H1 (cell line): ENCODE measurements around the gene TNPO2. TPM values are rescaled to one million over a fixed set of nuclear protein-coding genes. Genes with fewer than 3 reads are reported as not detected.

Experiments
- CTCF ChIA-PET: fragments of 300-600 bp; sonication (Branson Sonifier 250); formaldehyde crosslinking; loops from one replicate; lab custom pipeline; 2021; ENCODE audit not compliant: partially characterized antibody; lab: Charles Lee
- POLR2A ChIA-PET: fragments of 300-600 bp; sonication (Branson Sonifier 250); formaldehyde crosslinking; loops from one replicate; lab custom pipeline; 2021; ENCODE audit warnings: inconsistent platforms; ENCODE audit not compliant: partially characterized antibody; lab: Charles Lee
- DNase-seq, 2 experiments: peaks; one replicate each; pipeline versions ENCODE4 v3.0.0 to v3.0.0-alpha.2; 2010 to 2022; ENCODE audit warnings: low spot score in 2 of 2, low read depth in 1 of 2, mixed read lengths in 1 of 2
- FAIRE-seq: peaks from 2 replicates; lab custom pipeline; 2011; peaks lifted over from hg19 to GRCh38; lab: Jason Lieb, UNC
- H2AFZ ChIP-seq: 2 replicates; pipeline ENCODE4 v1.8.1; 2012; ENCODE audit warnings: low read length, inconsistent platforms
- H2AK5ac ChIP-seq: 2 replicates; pipeline ENCODE4 v1.6.1; 2013; ENCODE audit warnings: low read depth, low read length
- H2BK120ac ChIP-seq: replicated peaks from 2 replicates; pipeline ENCODE3; 2013; ENCODE audit warnings: low read depth, low read length, inconsistent platforms
- H2BK12ac ChIP-seq: 2 replicates; pipeline ENCODE4 v1.6.1; 2013; ENCODE audit warnings: low read depth, low read length
- H2BK15ac ChIP-seq: 2 replicates; pipeline ENCODE4 v1.6.1; 2013; ENCODE audit warnings: low read length
- H2BK20ac ChIP-seq: 2 replicates; pipeline ENCODE4 v1.6.1; 2013; ENCODE audit warnings: low read length
- H2BK5ac ChIP-seq: 2 replicates; pipeline ENCODE4 v1.6.1; 2013; ENCODE audit warnings: low read depth, low read length
- H3K14ac ChIP-seq: 2 replicates; pipeline ENCODE4 v1.6.1; 2013; ENCODE audit warnings: inconsistent platforms; ENCODE audit not compliant: insufficient read length
- H3K18ac ChIP-seq: 2 replicates; pipeline ENCODE4 v1.6.1; 2013; ENCODE audit warnings: low read length; ENCODE audit errors: extremely low read depth
- H3K23ac ChIP-seq: 2 replicates; pipeline ENCODE4 v1.6.1; 2013; ENCODE audit warnings: inconsistent platforms; ENCODE audit not compliant: insufficient read length
- H3K23me2 ChIP-seq: 2 replicates; pipeline ENCODE4 v1.6.1; 2013; ENCODE audit warnings: low read depth, low read length
- H3K27ac ChIP-seq: 2 replicates; pipeline ENCODE4 v1.6.1; 2011; ENCODE audit warnings: low read depth, low read length, inconsistent platforms
- H3K27me3 ChIP-seq, 4 experiments: replicated peaks in 1 of 4; 1 replicate in 1 of 4; 2 replicates in 3 of 4; pipeline versions ENCODE4 v1.6.1 to v1.8.1; 2011 to 2013; ENCODE audit warnings: low read length in 3 of 4, mild to moderate bottlenecking in 3 of 4, inconsistent platforms in 2 of 4, mixed read lengths in 2 of 4, moderate library complexity in 1 of 4; ENCODE audit not compliant: control insufficient read depth in 3 of 4, insufficient read depth in 3 of 4; ENCODE audit errors: extremely low read depth in 1 of 4
- H3K36me3 ChIP-seq, 4 experiments: 2 replicates each; pipeline versions ENCODE4 v1.6.1 to v1.8.1; 2011 to 2013; ENCODE audit warnings: mild to moderate bottlenecking in 4 of 4, low read length in 3 of 4, moderate library complexity in 2 of 4, control low read depth in 1 of 4, inconsistent platforms in 1 of 4; ENCODE audit not compliant: insufficient read depth in 4 of 4, control insufficient read depth in 2 of 4
- H3K4ac ChIP-seq: replicated peaks from 2 replicates; pipeline ENCODE3; 2013; ENCODE audit warnings: low read length, low read depth, mixed read lengths, inconsistent platforms; ENCODE audit not compliant: insufficient read length
- H3K4me1 ChIP-seq, 4 experiments: replicated peaks in 1 of 4; 1 replicate in 1 of 4; 2 replicates in 3 of 4; pipeline versions ENCODE4 v1.6.1 to v1.8.1; 2011 to 2013; ENCODE audit warnings: low read length in 3 of 4, inconsistent platforms in 2 of 4, mixed read lengths in 1 of 4; ENCODE audit not compliant: insufficient read depth in 4 of 4, control insufficient read depth in 3 of 4
- H3K4me2 ChIP-seq, 2 experiments: 2 replicates each; pipeline versions ENCODE4 v1.6.1 to v1.8.1; 2011 to 2013; ENCODE audit warnings: low read depth in 2 of 2, low read length in 2 of 2, control low read depth in 1 of 2, inconsistent platforms in 1 of 2, mild to moderate bottlenecking in 1 of 2; ENCODE audit not compliant: insufficient read depth in 1 of 2
- H3K4me3 ChIP-seq, 4 experiments: fragments of 200-600, 300-600 bp in 1 of 4; sonication (generic), shearing (Covaris generic), sonication (Bioruptor Twin) in 1 of 4; 2 replicates each; pipeline versions ENCODE4 v1.5.1 to v1.8.1; 2011 to 2016; ENCODE audit warnings: low read length in 4 of 4, low read depth in 3 of 4, control low read depth in 2 of 4, inconsistent platforms in 2 of 4, mild to moderate bottlenecking in 2 of 4, mixed read lengths in 1 of 4, moderate library complexity in 1 of 4; ENCODE audit not compliant: insufficient read depth in 2 of 4; ENCODE audit errors: extremely low read depth in 1 of 4
- H3K56ac ChIP-seq: replicated peaks from 2 replicates; pipeline ENCODE3; 2013; ENCODE audit warnings: low read depth, mild to moderate bottlenecking, mixed read lengths, low read length, inconsistent platforms; ENCODE audit not compliant: insufficient read length
- H3K79me1 ChIP-seq: 2 replicates; pipeline ENCODE4 v1.6.1; 2013; ENCODE audit warnings: low read depth, low read length, control low read depth
- H3K79me2 ChIP-seq, 2 experiments: 2 replicates each; pipeline versions ENCODE4 v1.6.1 to v1.8.1; 2012 to 2013; ENCODE audit warnings: low read length in 2 of 2, mild to moderate bottlenecking in 2 of 2, inconsistent platforms in 1 of 2; ENCODE audit not compliant: insufficient read depth in 2 of 2, control insufficient read depth in 1 of 2
- H3K9ac ChIP-seq, 4 experiments: replicated peaks in 1 of 4; 1 replicate in 1 of 4; 2 replicates in 3 of 4; pipeline versions ENCODE4 v1.6.1 to v1.8.1; 2011 to 2013; ENCODE audit warnings: low read depth in 3 of 4, low read length in 3 of 4, control low read depth in 2 of 4, mild to moderate bottlenecking in 2 of 4, moderate library complexity in 2 of 4, inconsistent platforms in 1 of 4; ENCODE audit errors: extremely low read depth in 1 of 4
- H3K9me3 ChIP-seq, 2 experiments: 2 replicates each; pipeline versions ENCODE4 v1.6.1 to v1.8.1; 2012 to 2013; ENCODE audit warnings: mild to moderate bottlenecking in 2 of 2, moderate library complexity in 2 of 2, control low read depth in 1 of 2, inconsistent platforms in 1 of 2, low read depth in 1 of 2, low read length in 1 of 2, mixed read lengths in 1 of 2; ENCODE audit not compliant: insufficient read depth in 2 of 2
- H4K20me1 ChIP-seq, 2 experiments: replicated peaks in 1 of 2; 2 replicates each; pipeline versions ENCODE3 to v1.8.1; 2011 to 2013; ENCODE audit warnings: inconsistent platforms in 2 of 2, low read length in 2 of 2, mild to moderate bottlenecking in 1 of 2; ENCODE audit not compliant: insufficient read depth in 2 of 2, control insufficient read depth in 1 of 2
- H4K5ac ChIP-seq: 2 replicates; pipeline ENCODE4 v1.6.1; 2013; ENCODE audit warnings: low read length, low read depth, mixed read lengths, inconsistent platforms; ENCODE audit not compliant: insufficient read length
- H4K8ac ChIP-seq: 2 replicates; pipeline ENCODE4 v1.8.0; 2013; ENCODE audit warnings: mild to moderate bottlenecking, moderate library complexity, low read length, inconsistent platforms; ENCODE audit not compliant: insufficient read depth; ENCODE audit errors: extremely low read depth
- H4K91ac ChIP-seq: replicated peaks from 2 replicates; pipeline ENCODE3; 2013; ENCODE audit warnings: low read length, mixed read lengths, inconsistent platforms; ENCODE audit not compliant: insufficient read length
- CBX5 ChIP-seq: fragments of 300-800, 300-1000 bp; sonication (generic); IDR thresholded peaks from 2 replicates; pipeline ENCODE4 v1.7.1; 2016; ENCODE audit warnings: antibody characterized with exemption, low read length, low read depth
- CREB1 ChIP-seq: IDR thresholded peaks from 2 replicates; pipeline ENCODE4 v1.6.1; 2012; ENCODE audit warnings: inconsistent platforms
- GTF2F1 ChIP-seq: IDR thresholded peaks from 2 replicates; pipeline ENCODE4 v1.6.1; 2012; ENCODE audit warnings: low read depth, low read length, improper control_type of control experiment, borderline replicate concordance
- PHF8 ChIP-seq: fragments of 200-600 bp; sonication (generic); conservative IDR thresholded peaks from 2 replicates; pipeline ENCODE4 v1.7.1; 2012; ENCODE audit warnings: low read depth, mild to moderate bottlenecking, inconsistent platforms, low read length, moderate library complexity
- RXRA ChIP-seq: IDR thresholded peaks from 2 replicates; pipeline ENCODE4 v1.6.1; 2011; ENCODE audit warnings: low read depth, mild to moderate bottlenecking, low read length, moderate library complexity; ENCODE audit not compliant: insufficient read depth
- SIRT6 ChIP-seq: IDR thresholded peaks from one replicate; pipeline ENCODE4 v1.7.1; 2012; ENCODE audit warnings: low read length, inconsistent platforms
- WGBS, 2 experiments: shearing (Covaris generic) in 1 of 2; methylation state at CpG; one replicate each; pipeline versions ENCODE4 v1.1.6 to v1.1.7; 2013 to 2015; ENCODE audit warnings: low lambda C conversion rate in 2 of 2, mixed read lengths in 2 of 2, inconsistent platforms in 1 of 2, low coverage in 1 of 2, missing lambda C conversion rate in 1 of 2; ENCODE audit not compliant: insufficient replicate concordance in 2 of 2, insufficient coverage in 1 of 2, insufficient read length in 1 of 2; ENCODE audit errors: extremely low coverage in 1 of 2, missing lambda C conversion rate in 1 of 2; 5-methylcytosine and 5-hydroxymethylcytosine counted together
- polyA plus RNA-seq, 7 experiments: library from polyadenylated mRNA; depleted of rRNA in 3 of 7; stranded (reverse) in 5 of 7; unstranded in 2 of 7; fragments of >200 nt in 5 of 7; fragments of 200-250 nt in 2 of 7; gene quantifications; 1 replicate in 5 of 7; 2 replicates in 1 of 7; 4 replicates in 1 of 7; pipeline versions ENCODE4 v1.2.1 to v1.2.3, GENCODE V29; 2011 to 2013; ENCODE audit warnings: missing spikeins in 2 of 7, mixed read lengths in 2 of 7
- total RNA-seq: library from RNA; stranded (reverse); fragmentation: NEBNext Ultra II Directional; extraction: Animal tissue kit (Norgen Biotek cat#: 25700); gene quantifications from 2 replicates; pipeline ENCODE4 v1.2.1, GENCODE V29; 2021

The TNPO2 gene
- total and polyA plus RNA-seq, 2 of the 8 experiments (the other 6 are each of a cell fraction or from before 2014, with no cell fraction given): 112 to 121 TPM

- no peaks in the 10 kb centered on the region for H3K27me3 ChIP-seq
- H3K9me3 ChIP-seq: no peaks in the 10 kb centered on the region
- H3K4me2 ChIP-seq: peak overlapping the region; percentile 78 to 95
- peaks cover 0 to 5% of the 10 kb centered on the region in 2 experiments for H4K20me1 ChIP-seq
- no peak overlapping the region for H4K5ac ChIP-seq
- H3K56ac ChIP-seq: no peak overlapping the region
- peaks cover 7% of the 10 kb centered on the region; the same call in 1 of the 2 replicates for H3K23me2 ChIP-seq
- H2BK15ac ChIP-seq: no peak overlapping the region
- FAIRE-seq: no peak
- no peaks in the 10 kb centered on the region for H3K79me1 ChIP-seq
- no peak overlapping the region for H3K14ac ChIP-seq
- no peak for TF ChIP-seq RXRA
- TF ChIP-seq PHF8: no peak
- no peak for TF ChIP-seq CREB1
- TF ChIP-seq CBX5: no peak
- TF ChIP-seq SIRT6: no peak
- no peak for TF ChIP-seq GTF2F1
- H3K36me3 ChIP-seq: peaks cover 0 to 17% (median 6%) of the 10 kb centered on the region in 4 experiments; a peak in 5 of 8 replicates
- peak overlapping the region; percentile 68 to 87 (median 82); a peak in 6 of 8 replicates for H3K4me3 ChIP-seq
- peaks cover 0 to 4% (median 3%) of the 10 kb centered on the region in 4 experiments; a peak in 2 of 7 replicates for H3K4me1 ChIP-seq
- H2BK12ac ChIP-seq: no peak overlapping the region
- H4K8ac ChIP-seq: no peak overlapping the region
- H4K91ac ChIP-seq: no peak overlapping the region
- DNase-seq: no peak
- H2BK120ac ChIP-seq: peak overlapping the region; percentile 24
- H3K18ac ChIP-seq: no peak overlapping the region
- no peak overlapping the region for H2BK20ac ChIP-seq
- no peak overlapping the region for H3K27ac ChIP-seq
- H3K9ac ChIP-seq: peak overlapping the region in 2 of 4 experiments; percentile 8 to 69; a peak in 2 of 7 replicates
- ChIA-PET POLR2A (interaction anchor here (1.3 to 9.2 kb wide), 5 partner anchors 8 to 27 kb away, joined by 6 to 93 read pairs (median 35); partner anchors contain the start of genes DHPS, GNG14 and TNPO2), CTCF (interaction anchor here (0.6 to 1.4 kb wide), 6 partner anchors 10 to 152 kb away, joined by 3 to 5 read pairs (median 4); no protein-coding TSS in a partner anchor)
- 92% methylated on average over 1 of the region's 1 CpG; no CpG with 5 or more reads in 1 of the 2 experiments for WGBS, 2 experiments
- H3K4ac ChIP-seq: no peak overlapping the region
- H2AFZ ChIP-seq: no peak overlapping the region
- no peak overlapping the region for H3K23ac ChIP-seq
- H2AK5ac ChIP-seq: no peak overlapping the region
- no peaks in the 10 kb centered on the region for H3K79me2 ChIP-seq
- no peak overlapping the region for H2BK5ac ChIP-seq
Measured at GRCh38 chr19:12695514-12695913, 28.2 kb downstream of the TNPO2 start.
